HG02642 (cell line): ENCODE measurements around the gene KIAA1958.
"Not testable (repeated sequence)": the region's sequence is repeated elsewhere in the genome, so short reads cannot be mapped to it uniquely, and the experiment has no call there.

ENCODE experiments used
- ATAC-seq: cut with Tn5 transposase; IDR thresholded peaks from one replicate; pipeline ENCODE4 v1.9.1; 2021; ENCODE audit warnings: mild to moderate bottlenecking; ENCODE audit not compliant: unreplicated experiment, poor library complexity

KIAA1958 gene

GRCh38 chr9:112582371-112583262, 96.0 kb downstream of the KIAA1958 start:
- no peak for ATAC-seq

GRCh38 chr9:112586599-112587155, 100.0 kb downstream of the KIAA1958 start:
- ATAC-seq, result no peak

- ATAC-seq, result not testable (repeated sequence)
Observed at GRCh38 chr9:112591875-112592274, 105.2 kb downstream of the KIAA1958 start.

- no peak for ATAC-seq
Observed at GRCh38 chr9:112599732-112600131, 113.1 kb downstream of the KIAA1958 start.

GRCh38 chr9:112601636-112602035, 115.0 kb downstream of the KIAA1958 start:
- no peak for ATAC-seq

GRCh38 chr9:112604790-112605189, 118.2 kb downstream of the KIAA1958 start:
- no peak for ATAC-seq

- peak; percentile 90 for ATAC-seq
Observed at GRCh38 chr9:112605518-112605917, 118.9 kb downstream of the KIAA1958 start.

- peak; percentile 29 for ATAC-seq
Observed at GRCh38 chr9:112605963-112606699, 119.5 kb downstream of the KIAA1958 start.

GRCh38 chr9:112608851-112609250, 122.2 kb downstream of the KIAA1958 start:
- no peak for ATAC-seq

- ATAC-seq, result no peak
Observed at GRCh38 chr9:112615584-112616266, 129.1 kb downstream of the KIAA1958 start.

GRCh38 chr9:112617371-112617770, 130.7 kb downstream of the KIAA1958 start:
- ATAC-seq, result no peak

- no peak for ATAC-seq
Observed at GRCh38 chr9:112618385-112619009, 131.9 kb downstream of the KIAA1958 start.

- ATAC-seq, result no peak
Observed at GRCh38 chr9:112620388-112620787, 133.8 kb downstream of the KIAA1958 start.

- no peak for ATAC-seq
Observed at GRCh38 chr9:112621018-112621655, 134.5 kb downstream of the KIAA1958 start.

GRCh38 chr9:112623198-112623597, 136.6 kb downstream of the KIAA1958 start:
- no peak for ATAC-seq

GRCh38 chr9:112624711-112625707, 138.4 kb downstream of the KIAA1958 start:
- no peak for ATAC-seq

GRCh38 chr9:112629671-112630485, 143.3 kb downstream of the KIAA1958 start:
- ATAC-seq, result no peak
